ENCODE results near the gene DNAH12.
A peak's percentile ranks its signal among the peaks of the same experiment; 100 is the strongest.

Gene DNAH12

GRCh38 chr3:57538465-57538864 lies 5.7 kb downstream of the DNAH12 start:
- TF ChIP-seq, protein P1, sequence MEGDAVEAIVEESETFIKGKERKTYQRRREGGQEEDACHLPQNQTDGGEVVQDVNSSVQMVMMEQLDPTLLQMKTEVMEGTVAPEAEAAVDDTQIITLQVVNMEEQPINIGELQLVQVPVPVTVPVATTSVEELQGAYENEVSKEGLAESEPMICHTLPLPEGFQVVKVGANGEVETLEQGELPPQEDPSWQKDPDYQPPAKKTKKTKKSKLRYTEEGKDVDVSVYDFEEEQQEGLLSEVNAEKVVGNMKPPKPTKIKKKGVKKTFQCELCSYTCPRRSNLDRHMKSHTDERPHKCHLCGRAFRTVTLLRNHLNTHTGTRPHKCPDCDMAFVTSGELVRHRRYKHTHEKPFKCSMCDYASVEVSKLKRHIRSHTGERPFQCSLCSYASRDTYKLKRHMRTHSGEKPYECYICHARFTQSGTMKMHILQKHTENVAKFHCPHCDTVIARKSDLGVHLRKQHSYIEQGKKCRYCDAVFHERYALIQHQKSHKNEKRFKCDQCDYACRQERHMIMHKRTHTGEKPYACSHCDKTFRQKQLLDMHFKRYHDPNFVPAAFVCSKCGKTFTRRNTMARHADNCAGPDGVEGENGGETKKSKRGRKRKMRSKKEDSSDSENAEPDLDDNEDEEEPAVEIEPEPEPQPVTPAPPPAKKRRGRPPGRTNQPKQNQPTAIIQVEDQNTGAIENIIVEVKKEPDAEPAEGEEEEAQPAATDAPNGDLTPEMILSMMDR (IDR thresholded peaks at IDR 0.05; ENCODE audit: insufficient read depth, low read depth, low read length, missing control alignments) = no peak
- DNase-seq (ENCODE audit: low read depth) = peak; percentile 74
- no peak overlapping the region for H3K4me3 ChIP-seq (ENCODE audit: low read length)

DNA sequence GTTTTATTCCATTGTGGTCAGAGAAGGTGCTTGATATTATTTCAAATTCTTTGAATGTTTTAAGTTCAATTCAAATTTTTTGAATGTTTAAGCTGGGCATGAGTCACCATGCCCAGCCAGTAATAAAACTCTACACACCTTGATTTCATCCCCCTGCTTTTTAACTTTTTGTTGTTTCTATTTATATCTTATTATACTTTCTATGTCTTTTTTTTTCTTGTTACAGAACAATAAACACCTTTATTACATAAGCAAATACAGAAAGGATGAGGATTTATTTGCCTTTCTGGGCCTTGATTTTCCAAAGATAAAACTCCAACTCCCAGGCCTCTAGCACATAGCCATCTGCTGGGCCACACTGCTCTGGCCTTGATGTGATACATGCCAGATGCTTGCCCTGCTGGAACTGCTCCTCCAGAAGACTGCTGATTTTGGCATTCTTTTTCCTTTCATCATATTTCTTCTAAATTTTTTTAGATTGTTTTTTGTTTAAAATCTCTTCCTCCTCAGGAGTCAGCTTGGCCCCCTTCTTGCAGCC lies 14.0 kb downstream of the DNAH12 start:
- no peak for DNase-seq (ENCODE audit: low read depth)
- no peak overlapping the region for H3K4me3 ChIP-seq (ENCODE audit: low read length)
- TF ChIP-seq, protein P1 (IDR thresholded peaks at IDR 0.05; ENCODE audit: insufficient read depth, low read depth, low read length, missing control alignments) = no peak

DNA sequence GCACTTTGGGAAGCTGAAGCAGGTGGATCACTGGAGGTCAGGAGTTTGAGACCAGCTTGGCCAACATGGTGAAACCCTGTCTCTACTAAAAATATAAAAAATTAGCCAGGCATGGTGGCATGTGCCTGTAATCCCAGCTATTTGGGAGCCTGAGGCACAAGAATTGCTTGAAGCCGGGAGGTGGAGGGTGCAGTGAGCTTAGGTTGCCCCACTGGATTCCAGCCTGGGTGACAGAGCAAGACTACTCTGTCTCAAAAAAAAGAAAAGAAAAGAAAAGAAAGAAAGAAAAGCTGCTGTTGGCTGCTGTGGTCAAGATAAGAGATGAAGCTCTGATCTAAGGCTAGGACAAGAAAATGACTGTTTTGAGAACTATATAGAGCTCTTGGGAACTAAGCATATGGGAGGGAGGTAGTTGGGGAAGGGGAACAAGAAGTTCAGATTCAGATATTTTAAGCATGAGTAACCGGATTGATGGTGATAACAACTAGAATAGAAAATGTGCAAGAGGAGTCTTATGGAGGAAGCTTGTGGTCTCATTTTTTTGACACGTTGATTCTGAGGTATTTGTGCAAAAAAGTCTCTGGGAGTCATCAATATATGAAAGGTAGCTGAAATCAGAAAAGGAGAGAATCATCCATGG lies 25.7 kb downstream of the DNAH12 start:
- no peak for DNase-seq (ENCODE audit: low read depth)
- TF ChIP-seq, protein P1 (IDR thresholded peaks at IDR 0.05; ENCODE audit: insufficient read depth, low read depth, low read length, missing control alignments) = no peak
- no peak overlapping the region for H3K4me3 ChIP-seq (ENCODE audit: low read length)

GRCh38 chr3:57512166-57512565 lies 32.0 kb downstream of the DNAH12 start:
- H3K4me3 ChIP-seq (ENCODE audit: low read length) = no peak overlapping the region
- no peak for DNase-seq (ENCODE audit: low read depth)
- TF ChIP-seq, protein P1 (IDR thresholded peaks at IDR 0.05; ENCODE audit: insufficient read depth, low read depth, low read length, missing control alignments) = no peak

DNA sequence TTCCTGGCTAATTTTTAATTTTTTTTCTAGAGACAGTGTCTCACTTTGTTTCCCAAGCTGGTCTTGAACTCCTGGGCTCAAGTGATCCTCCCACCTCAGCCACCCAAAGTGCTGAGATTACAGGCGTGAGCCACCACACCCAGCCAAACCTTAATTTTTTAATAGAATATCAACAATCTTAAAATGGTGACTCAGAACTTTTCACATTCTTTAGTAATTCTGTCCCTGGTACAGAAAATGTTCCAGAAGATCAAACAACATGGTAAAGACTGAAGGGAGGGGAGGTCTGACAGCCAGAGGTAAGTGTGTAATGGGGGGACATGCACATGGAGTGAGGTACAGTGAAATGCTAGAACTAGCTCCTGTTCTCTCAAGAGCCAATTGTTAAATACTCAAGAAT lies 38.2 kb downstream of the DNAH12 start:
- H3K4me3 ChIP-seq (ENCODE audit: low read length) = no peak overlapping the region
- TF ChIP-seq, protein P1 (IDR thresholded peaks at IDR 0.05; ENCODE audit: insufficient read depth, low read depth, low read length, missing control alignments) = no peak
- no peak for DNase-seq (ENCODE audit: low read depth)

- no peak for DNase-seq (ENCODE audit: low read depth)
- TF ChIP-seq, protein P1 (IDR thresholded peaks at IDR 0.05; ENCODE audit: insufficient read depth, low read depth, low read length, missing control alignments) = no peak
- H3K4me3 ChIP-seq (ENCODE audit: low read length) = no peak overlapping the region
Measured at GRCh38 chr3:57500506-57500905, 43.6 kb downstream of the DNAH12 start.

DNA sequence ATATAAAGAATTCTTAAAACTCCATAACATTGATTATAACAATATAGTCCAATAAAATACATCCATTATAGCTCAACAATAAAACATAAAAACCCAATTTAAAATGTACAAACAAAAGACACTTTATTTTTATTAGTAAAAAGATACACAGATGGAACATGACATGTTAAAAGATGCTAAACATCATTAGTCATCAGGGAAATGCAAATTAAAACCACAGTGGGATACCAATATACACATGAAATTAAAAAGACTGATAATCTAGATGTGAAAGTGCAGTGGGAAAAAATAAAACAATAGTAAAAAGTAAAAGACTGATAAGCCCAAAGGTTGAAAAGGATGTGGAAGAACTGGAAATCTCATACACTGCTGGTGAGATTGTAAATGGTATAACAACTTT lies 46.2 kb downstream of the DNAH12 start:
- no peak overlapping the region for H3K4me3 ChIP-seq (ENCODE audit: low read length)
- TF ChIP-seq, protein P1 (IDR thresholded peaks at IDR 0.05; ENCODE audit: insufficient read depth, low read depth, low read length, missing control alignments) = no peak
- DNase-seq (ENCODE audit: low read depth) = no peak
